ENCODE results near the gene ZNF219. TPM values are rescaled to one million over a fixed set of nuclear protein-coding genes. Genes with fewer than 3 reads are reported as not detected.

ZNF219 gene
- polyA plus RNA-seq, 1 donor from 2014 or later: 40.6 TPM

DNA sequence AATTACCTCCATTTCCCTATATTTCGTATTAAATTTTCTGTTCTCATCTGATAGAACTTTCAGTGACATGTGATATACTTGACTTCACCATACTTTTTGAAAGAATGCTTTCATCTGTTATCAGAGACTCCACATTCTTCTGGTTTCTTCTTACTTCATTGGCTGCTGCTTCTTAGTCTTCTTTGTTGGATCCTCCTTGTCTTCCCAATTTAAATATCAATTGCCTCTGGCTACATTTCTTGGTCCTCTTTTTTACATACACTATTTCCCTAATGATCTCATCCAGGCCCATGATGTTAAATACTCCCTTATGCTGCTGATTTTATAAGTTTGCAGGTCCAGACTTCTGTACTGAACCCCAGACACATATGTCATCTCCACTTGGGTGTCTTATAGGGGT is 35.4 kb upstream of the ZNF219 start:
- Histone ChIP-seq H3K4me2 (ENCODE audit: low read length) (no peak overlapping the region), H3K27me3 (ENCODE audit: insufficient read depth, low read depth, low read length) (no peaks in the 10 kb centered on the region), H3K36me3 (ENCODE audit: insufficient read depth, low read length) (no peaks in the 10 kb centered on the region), H3K27ac (ENCODE audit: low read length) (no peak overlapping the region), H3K4me3 (ENCODE audit: low read length) (no peak overlapping the region), H3K79me2 (replicated peaks; ENCODE audit: insufficient read depth, low read length) (no peaks in the 10 kb centered on the region), H3F3A (ENCODE audit: insufficient read depth, low read length, poor library complexity, severe bottlenecking) (no peaks in the 10 kb centered on the region), H2AFZ (ENCODE audit: low read depth, low read length) (no peak overlapping the region), H3K9me3 (ENCODE audit: low read length) (no peaks in the 10 kb centered on the region), H3K9me2 (ENCODE audit: insufficient read depth, low read length) (no peaks in the 10 kb centered on the region), H3K9ac (ENCODE audit: low read length) (no peak overlapping the region), H4K20me1 (ENCODE audit: insufficient read depth) (no peaks in the 10 kb centered on the region)
- TF ChIP-seq EZH2 (IDR thresholded peaks at IDR 0.05; ENCODE audit: borderline replicate concordance, insufficient read depth, low read length, poor library complexity, severe bottlenecking) (no peak), TAF1 (IDR thresholded peaks at IDR 0.05; ENCODE audit: low read depth) (no peak), POLR2AphosphoS5 (IDR thresholded peaks at IDR 0.05) (no peak), EP300 (conservative IDR thresholded peaks at IDR 0.05; ENCODE audit: poor library complexity, severe bottlenecking) (no peak), CTCF (IDR thresholded peaks at IDR 0.05; ENCODE audit: poor library complexity, severe bottlenecking) (no peak), REST (IDR thresholded peaks at IDR 0.05; ENCODE audit: borderline replicate concordance) (no peak), MXI1 (conservative IDR thresholded peaks at IDR 0.05; ENCODE audit: poor library complexity, severe bottlenecking) (no peak), SMC3 (conservative IDR thresholded peaks at IDR 0.05; ENCODE audit: poor library complexity) (no peak), RAD21 (conservative IDR thresholded peaks at IDR 0.05) (no peak)

DNA sequence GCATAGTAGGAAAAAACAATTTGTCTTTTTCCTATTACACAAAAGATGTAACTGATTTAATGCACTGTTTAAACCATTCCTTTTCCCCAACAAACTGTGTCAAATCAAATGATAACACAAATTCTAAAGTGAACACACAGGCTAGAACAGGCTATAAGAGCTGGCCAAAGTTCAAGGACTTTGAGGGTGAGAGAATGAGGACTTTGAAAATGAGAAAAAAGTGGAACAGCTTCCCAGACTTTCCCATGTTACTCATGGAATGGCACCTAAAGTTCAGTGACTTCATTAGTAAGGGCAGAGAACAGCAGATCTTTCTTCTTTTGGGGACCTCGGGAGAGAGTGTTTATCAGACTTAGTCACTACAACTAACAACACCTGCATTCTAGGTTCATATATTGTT is 25.0 kb upstream of the ZNF219 start:
- Histone ChIP-seq H3K9me2 (ENCODE audit: insufficient read depth, low read length) (no peaks in the 10 kb centered on the region), H3F3A (ENCODE audit: insufficient read depth, low read length, poor library complexity, severe bottlenecking) (no peaks in the 10 kb centered on the region), H3K9ac (ENCODE audit: low read length) (no peak overlapping the region), H4K20me1 (ENCODE audit: insufficient read depth) (no peaks in the 10 kb centered on the region), H2AFZ (ENCODE audit: low read depth, low read length) (no peak overlapping the region), H3K4me3 (ENCODE audit: low read length) (no peak overlapping the region), H3K36me3 (ENCODE audit: insufficient read depth, low read length) (no peaks in the 10 kb centered on the region), H3K4me2 (ENCODE audit: low read length) (no peak overlapping the region), H3K79me2 (replicated peaks; ENCODE audit: insufficient read depth, low read length) (no peaks in the 10 kb centered on the region), H3K27ac (ENCODE audit: low read length) (no peak overlapping the region), H3K27me3 (ENCODE audit: insufficient read depth, low read depth, low read length) (no peaks in the 10 kb centered on the region), H3K9me3 (ENCODE audit: low read length) (no peaks in the 10 kb centered on the region)
- no peak for TF ChIP-seq RAD21 (conservative IDR thresholded peaks at IDR 0.05)
- no peak for TF ChIP-seq SMC3 (conservative IDR thresholded peaks at IDR 0.05; ENCODE audit: poor library complexity)
- no peak for TF ChIP-seq POLR2AphosphoS5 (IDR thresholded peaks at IDR 0.05)
- TF ChIP-seq EP300 (conservative IDR thresholded peaks at IDR 0.05; ENCODE audit: poor library complexity, severe bottlenecking): no peak
- TF ChIP-seq REST (IDR thresholded peaks at IDR 0.05; ENCODE audit: borderline replicate concordance): no peak
- no peak for TF ChIP-seq CTCF (IDR thresholded peaks at IDR 0.05; ENCODE audit: poor library complexity, severe bottlenecking)
- TF ChIP-seq MXI1 (conservative IDR thresholded peaks at IDR 0.05; ENCODE audit: poor library complexity, severe bottlenecking): no peak
- no peak for TF ChIP-seq TAF1 (IDR thresholded peaks at IDR 0.05; ENCODE audit: low read depth)
- no peak for TF ChIP-seq EZH2 (IDR thresholded peaks at IDR 0.05; ENCODE audit: borderline replicate concordance, insufficient read depth, low read length, poor library complexity, severe bottlenecking)

Data from neural cell (in vitro differentiated cells).